ENCODE measurements around the gene MAPKAP1.

Gene MAPKAP1

DNA sequence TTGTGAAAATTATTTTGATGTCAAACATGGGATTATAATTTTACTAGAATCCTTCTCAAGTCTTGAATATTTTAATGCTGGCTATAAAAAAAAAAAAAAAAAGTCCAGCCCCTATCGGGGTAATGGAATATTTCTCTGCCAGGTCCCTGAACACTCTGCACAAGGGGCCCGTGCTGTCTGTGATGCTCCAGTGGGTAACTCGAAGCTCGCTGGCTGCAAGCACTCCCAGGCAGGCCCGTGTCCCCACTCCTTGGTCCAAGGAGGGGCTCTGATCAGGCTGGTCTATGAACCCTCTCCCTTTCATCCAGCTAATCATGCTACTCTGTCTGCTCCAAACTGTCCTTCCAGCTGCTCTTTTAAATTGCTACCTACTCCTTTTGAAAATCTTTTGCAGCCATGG, 264.6 kb downstream of the MAPKAP1 start:
- no peak for DNase-seq

DNA sequence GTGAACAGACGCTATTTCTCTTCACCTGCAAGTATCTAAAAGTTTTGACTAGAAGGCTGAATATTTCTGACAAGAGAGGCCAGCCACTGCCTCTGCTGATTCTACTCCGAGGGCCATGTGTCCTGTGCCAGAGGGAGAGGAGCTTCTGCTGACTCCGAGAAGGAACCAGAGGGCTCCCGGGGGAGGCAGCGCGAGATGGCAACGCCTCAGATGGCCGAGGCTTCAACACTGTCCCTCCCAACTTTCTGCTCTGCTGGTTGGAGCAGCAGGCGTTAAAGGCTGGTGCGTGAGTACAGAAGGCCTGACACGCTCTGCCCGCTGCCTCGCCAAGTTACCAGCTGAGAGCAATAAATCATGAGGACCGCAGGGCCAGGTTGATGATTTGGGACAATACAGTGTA, 266.6 kb downstream of the MAPKAP1 start:
- DNase-seq, result no peak

DNA sequence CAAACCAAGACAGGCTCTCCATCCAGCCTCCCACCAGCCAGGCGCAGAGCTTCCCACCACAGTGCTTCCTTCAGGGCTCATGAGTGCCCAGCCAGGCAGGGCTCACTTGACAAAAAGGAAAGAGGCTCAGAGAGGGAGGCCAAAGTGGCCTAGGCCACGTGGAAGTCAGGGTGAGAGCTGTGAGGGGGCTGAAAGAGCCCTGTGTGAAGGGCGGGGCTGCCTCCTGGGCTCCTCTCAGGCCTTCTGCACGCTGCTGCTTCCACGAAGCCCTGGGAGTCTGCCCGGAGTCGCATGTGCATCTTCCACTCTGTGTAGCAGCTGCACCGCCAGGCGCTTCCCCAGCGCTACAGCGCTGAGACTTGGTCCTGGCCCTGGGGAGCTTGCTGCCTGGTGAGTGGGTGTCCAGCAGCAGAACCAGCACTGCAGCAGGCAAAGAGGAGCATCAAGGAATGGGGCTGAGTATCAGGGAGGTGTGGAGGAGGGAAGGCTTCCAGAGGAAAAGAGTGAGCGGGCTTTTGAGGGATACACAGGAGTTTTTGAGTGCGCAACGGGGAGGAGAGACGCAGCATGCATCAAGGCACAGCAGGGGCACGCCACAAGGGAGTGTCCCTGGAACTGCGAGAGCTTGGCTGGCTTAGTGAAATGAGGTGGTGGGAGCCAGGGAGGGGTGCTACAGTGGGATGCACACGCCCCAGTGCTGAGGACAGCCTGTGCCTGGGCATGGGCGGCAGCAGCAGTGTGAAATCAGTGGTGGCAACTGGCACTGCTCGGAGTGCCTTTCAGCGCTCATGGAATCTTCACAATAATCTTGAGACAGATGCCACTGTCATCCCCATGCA, 267.4 kb downstream of the MAPKAP1 start:
- DNase-seq, result no peak

DNA sequence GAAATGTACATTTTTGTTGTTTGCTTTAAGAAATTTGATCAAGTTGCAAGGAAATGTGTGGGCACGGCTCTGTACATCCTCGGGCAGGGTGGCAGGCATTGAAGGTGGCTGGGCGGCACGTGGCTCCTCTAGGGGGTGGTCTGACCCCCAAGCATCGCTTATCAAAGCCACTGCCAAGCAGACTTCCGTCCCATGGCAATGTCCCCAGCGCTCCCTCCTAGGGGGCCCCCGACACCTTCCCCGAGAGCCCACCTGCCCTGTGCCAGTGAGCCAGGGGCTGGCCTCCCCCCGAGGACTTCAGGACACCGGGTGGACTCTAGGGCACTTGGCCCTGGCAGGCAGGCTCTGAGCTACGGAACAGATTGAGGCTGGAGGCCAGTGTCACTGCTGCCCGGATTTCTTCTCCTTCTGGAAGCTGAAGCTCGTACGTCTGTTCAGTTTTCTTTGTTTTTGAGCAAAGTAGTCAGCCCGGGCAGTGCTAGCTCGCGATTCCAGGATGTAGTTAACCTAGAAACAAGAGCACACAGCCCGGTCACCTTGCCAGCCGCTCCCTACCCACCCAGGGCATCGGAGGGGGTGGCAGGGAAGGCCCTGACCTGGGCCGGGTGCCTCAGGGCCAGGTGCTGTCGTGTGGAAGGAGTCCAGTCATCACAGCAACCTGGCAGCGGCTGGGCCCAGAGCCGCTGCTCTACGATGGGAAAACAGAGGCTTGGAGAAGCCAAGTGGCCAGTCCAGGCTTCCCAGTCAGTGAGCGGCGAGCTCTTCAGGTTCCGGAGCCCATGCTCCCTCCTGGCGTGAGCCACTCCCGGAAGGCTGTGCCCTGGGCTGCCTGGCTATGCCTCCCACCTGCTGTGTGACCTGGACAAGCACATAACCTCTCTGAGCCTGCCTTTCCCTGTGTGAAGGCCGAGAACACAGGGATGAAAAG, 268.2 kb downstream of the MAPKAP1 start:
- no peak for DNase-seq

DNA sequence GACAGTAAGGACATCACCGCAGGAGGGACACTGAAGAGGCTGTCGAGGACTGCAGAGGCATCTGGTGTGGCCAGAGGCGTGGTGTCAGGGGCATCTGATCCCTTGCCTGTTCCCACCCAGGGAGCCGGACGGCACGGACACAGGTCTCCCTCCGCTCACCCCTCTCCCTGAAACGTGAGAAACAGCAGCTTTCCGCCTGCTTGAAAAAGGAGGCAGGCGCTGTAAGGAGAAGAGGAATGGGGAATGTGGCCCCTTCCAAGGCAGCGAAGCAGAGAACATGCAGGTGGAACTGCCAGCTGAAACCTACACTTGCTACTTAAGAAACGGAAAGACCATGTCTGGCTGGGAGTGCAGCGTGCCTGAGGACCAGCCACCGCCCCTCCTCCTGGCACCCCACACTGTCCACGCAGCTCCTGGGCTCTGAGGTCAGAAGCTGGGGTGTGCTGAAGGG, 269.2 kb downstream of the MAPKAP1 start:
- DNase-seq, result no peak

DNA sequence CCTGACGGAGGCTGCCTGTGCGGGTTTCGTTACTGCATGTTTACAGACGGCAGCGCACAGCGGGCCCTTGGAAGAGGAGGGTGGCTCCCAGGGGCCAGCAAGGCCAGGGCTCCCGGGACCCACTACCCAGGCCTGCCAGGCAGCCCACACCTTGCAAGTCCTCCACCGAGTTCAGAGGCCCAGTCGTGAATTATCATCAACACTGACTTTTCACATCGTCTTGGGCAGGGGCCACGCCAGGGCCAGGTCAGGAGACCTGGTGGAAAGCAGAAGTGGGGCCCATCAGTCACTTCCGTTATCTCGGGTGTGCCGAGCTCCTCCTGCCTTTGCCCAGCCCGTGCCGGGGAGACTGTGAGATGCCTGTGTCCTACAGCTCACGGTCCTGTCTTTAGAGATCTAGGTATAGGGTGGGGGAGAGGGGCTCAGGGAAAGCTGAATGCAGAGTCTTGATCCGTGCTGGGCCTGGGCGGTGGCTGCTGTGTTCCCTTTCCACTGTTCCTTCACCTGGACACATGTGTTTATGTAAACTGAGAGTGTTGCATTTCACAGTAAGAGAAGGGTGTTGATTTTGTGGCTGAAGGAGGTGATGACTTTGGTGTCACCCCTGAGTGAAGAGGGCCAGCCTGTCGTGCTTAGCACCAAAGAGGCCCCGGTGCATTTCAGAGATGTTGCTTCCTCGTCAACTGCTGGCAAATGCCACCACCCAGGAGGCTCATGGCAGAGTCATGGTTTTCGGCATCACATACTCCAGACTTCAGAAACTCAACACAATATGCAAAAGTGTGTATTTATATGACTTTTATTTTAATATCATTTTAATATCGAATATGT, 270.2 kb downstream of the MAPKAP1 start:
- DNase-seq, result no peak

DNA sequence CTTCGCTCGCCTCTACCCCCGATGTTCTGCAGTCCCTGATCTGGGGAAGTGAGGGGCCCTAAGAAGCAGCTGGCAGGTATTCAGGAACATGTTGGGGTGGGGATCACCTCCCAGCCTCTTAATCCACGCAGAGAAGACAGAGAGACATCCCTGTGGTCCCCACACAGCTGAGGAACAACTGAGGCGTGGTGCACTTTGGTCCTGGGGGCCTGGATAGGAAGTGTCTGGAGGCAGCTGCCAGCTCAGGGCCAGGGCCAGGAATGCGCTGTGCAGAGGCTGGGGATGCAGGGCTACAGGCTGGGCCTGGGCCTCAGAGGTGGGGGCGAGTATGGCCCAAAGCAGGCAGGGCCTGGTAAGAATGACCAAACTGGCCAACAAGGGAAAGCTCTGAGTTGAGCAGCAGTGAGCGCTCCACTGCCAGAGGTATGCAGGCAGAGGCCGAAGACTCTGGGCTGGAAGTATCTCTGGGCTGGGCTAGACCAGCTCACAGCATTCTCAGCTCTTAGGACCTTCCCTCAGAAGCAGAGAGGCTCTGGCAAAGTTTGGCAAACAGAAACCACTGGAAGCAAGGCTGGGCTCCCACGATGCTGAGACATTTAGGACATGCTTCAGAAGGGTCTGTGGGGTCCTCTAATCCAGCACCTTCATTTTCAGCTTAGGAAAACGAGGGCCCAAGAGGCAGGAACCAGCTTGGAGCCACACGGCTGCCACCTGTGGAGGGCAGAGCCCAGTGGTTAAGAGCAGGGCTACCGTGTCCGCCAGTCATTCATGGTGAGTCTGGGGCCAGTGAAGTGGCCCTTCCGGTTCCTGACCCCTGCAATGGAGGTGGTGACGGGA, 271.0 kb downstream of the MAPKAP1 start:
- no peak for DNase-seq

DNA sequence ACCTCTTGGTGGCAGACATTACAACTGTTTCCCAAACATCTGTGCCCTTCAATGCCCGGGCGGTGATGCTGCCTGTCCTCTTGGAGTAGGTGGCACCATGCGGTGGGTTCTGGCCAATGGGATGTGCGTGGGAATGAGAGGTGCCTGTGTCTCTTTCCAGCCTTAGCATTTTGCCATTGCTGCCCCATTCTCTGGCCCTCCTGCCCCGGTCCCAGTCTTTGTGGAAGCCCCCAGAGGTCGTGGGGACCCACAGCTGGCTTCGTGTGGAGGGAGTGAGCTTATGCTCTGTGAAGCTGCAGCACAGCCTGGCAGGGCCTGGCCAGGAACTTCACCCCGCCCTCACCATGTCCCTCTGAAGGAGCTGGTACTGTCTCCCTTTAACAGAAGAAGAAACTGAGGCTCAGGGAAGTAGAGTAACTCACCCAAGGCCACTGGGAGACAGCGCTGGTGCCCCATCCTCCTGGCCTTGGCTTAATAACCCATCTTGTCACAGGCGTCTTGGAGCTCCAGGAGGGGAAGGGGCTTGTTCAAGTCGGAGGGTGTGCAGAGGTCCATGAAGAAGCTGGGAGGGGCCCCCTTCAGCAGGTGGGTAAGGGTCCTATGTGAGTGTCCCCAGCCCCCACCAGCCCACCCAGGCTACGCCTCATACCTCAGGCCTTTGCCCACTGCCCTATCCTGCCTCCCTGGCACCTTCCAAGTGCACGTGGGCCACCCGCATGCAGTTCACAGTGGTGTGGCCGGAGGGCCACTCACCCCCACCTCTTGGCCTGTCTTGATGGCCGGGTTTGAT, 271.8 kb downstream of the MAPKAP1 start:
- DNase-seq, result no peak

DNA sequence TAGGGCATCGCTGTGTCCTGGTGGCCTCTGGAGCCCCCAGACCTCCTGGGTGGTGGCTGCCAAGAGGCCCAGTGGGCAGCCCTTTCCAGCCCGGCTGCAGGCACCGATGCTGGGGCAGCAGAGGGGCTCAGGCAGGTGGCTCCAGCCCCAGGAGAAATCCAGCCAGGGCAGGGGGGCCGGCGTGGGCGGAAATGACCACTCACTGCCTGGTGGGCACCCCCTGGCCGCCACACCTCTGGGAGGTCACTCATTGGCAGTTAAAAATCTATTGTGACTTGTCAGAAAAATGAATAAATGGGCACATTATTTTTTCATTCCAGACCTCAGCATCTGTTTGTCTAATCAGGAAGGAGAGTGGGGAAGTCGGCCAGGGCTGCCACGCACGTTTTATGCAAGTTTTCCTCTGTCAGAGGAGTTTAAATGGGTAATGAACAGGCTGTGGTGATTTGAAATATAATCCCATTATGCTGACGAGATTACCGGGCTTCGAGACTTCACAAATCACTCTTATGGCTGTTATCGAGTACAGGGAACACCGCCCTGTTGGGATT, 273.5 kb downstream of the MAPKAP1 start:
- no peak for DNase-seq

DNA sequence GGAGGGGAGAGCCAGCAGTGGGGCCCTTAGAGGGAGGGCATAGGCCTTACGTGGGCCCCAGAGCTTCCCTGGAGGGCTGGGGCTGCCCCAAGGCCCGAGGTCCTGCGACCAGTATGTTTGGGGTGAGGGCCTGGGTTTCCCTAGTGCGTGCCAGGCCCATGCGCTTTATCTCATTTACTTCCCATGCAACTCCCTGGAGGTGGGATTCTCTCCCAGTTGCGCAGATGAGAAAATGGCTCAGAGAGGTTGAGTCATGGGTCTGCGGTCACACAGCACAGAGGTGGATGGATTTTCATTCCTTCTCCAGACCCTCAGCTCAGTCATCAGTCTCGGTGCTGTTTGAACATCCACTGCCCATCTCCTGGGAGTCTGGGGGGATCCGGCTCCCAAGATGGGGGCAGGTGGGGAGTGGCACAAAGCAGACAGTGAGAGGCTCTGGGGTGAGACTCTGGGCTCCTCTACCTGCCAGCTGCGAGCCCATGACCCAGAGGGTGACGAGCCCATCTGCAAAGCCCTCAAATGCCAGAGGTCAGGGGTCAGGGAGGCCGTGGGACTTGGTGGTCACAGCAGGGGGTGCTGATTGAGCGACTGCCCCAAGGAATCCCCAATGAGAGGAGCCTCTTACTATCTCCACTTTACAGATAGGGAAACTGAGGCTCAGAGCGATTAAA, 274.2 kb downstream of the MAPKAP1 start:
- no peak for DNase-seq

DNA sequence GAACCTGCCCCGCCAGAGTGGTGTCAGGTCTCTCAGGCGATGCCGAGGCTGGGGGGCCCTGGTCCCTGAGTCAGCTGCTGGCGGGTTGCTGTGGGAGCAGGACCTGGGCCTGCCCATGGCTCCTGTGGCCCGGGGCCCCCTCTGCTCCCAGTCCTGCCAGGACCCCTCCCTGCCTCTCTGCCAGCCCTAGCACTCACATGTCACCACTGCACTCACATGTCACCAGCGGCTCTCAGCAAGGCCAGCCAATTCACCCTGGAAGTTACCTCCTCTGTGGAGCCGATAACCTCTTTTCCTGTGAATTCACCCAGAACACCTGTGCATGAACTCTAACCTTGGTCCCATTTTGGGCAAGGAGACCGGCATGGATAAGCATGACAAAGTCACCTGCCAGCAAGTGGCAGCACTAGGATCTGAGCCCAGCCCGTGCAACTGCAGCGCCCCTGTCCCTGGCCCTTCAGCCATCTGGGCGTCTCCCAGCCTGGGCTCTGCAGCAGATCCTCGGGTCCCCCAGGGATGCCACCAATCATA, 275.2 kb downstream of the MAPKAP1 start:
- no peak for DNase-seq

DNA sequence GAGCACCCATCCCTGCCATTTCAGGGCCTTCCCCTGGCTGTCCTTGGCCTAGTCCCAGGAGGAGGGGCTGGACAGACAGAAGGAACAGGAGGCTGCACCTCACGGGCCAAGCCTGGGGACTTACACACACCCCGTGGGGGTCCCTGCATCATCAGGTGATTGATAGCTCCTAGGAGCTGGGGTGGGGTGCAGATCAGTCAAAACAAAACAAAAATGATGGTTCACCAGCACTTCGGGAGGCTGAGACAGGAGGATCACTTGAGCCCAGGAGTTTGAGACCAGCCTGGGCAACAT, 276.0 kb downstream of the MAPKAP1 start:
- DNase-seq, result no peak

DNA sequence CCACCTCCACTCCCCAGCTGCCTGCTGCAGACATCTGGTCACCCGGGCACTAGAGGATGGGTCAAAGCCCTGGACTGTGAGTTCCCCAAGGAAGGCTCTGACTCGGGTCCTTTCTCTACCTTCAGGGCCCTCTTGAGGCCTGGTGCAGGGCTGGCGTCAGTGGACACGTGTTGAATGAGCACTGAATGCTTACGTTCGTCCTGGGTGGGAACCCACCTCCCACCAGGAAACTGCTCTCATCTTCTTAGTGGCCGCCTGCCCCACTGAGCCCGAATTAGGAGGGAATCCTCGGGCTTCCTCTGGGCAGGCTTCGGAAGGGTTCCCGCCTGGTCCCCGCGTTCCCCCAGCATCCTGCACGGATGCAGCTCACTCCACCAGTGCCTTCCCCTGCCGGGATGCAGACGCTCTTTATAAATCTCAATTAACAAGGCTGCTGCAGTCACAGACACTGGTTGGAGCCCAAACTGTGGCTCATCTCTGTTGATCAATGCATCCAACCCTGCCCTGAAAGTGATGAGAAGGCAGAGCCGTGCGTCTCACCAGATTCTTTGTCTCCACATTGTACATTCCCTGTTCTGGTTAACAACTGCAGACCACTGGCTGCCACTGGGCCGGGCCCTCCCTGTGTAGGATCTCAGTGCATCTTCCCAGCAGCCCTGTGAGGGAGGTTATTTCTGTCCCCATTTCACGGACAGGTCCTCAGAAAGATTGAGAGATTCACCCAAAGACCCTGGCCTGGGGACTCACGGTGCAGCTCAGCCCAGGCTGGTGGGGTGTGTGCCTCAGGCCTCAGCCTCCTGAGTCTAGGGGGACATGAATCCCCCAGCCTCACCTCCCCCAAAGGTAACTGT, 276.6 kb downstream of the MAPKAP1 start:
- DNase-seq, result no peak

DNA sequence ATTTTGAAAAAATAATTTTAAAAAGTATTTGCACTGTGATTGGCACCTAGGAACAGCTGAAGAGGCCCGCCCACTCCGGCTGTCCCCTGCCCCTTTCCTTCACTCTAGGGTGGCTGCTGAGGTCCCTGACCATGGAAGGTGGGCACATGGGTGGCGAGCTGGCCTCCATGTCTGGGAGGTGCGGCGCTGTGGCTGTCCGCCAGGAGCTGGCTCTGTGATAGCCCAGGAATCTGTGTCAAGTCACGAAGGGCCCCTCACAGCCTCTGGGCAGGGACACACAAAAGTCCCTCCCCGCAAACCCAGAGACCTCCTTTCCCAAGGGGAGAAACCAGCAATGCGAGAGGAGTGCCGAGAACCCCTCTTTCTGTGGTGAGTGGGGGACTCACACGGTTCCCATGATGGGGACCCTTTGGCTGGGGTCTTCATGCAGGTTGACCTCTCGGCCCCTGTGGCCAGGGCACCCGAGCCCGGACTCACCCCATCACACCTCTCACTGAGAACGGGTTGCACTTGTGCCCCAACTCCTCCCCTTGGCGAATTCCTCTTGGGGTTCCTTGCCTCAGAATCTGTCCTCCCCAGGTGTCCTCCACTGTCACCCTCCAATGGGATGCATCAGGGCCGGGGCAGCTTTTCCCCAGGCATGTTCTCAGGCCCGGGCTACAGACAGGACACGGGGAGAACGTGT, 277.4 kb downstream of the MAPKAP1 start:
- no peak for DNase-seq

DNA sequence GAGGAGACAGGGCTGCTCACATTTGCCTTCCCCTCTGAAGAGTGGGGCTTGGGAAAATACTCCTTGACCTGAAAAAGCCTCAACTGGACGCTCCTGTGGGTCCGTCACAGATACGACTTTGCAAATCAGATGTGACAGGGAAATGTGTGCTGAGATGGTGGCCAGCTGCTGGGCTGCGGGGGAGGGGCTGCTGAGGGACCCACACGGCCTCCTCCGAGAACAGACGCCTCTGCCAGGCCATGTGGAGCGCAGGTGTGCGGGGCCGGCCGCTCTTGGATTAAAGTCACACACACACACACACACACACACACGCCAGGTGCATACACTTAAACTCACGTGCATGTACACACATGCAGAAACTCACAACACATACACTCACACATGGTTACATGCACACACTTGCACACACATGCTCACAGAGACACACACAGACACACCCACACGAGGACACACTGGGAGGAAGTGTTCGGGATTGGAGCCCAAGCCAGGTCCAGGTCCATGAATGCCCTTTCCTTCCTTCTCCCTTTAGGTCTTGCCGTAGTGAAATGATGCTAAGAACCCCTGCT, 278.0 kb downstream of the MAPKAP1 start:
- no peak for DNase-seq

DNA sequence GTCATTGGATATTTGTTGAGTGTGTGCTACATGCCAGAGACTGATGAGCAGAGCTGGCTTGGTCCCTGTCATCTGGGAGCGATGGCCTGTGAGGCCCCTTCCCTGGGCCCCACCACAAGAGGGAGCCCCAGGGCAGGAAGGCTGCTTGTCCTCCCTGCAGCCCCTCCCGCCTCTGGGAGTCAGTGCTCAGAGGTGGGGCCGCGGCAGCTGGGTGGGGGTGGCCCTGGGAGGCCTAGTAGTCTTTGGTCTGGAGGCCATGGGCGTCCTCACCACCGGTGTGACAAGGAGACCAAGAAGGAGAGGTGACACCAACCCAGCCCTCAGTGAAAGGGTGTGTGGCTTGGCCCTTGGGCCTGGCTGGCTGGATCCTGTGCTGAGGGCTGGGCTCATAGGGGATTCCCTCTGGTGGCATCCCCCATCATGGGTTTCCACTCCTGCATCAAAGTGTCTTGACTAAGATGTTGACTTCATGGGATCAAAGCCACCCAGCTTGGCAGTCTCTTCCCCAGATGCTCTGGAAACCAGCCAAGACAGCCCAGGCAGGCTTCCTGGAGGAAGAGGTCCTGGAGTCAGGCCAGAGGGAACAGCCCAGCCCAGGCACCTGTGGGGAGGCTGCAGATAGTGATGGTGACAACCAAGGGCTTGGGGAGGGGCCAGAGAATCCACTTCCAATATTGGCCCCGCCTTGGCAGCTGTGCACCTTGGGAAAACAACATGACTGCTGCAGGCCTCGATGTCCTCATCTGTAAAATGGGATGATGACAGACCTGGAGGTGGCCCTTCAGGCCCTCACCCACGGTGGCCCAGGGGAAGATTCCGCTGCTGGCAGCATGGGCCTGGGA, 278.7 kb downstream of the MAPKAP1 start:
- DNase-seq, result no peak

DNA sequence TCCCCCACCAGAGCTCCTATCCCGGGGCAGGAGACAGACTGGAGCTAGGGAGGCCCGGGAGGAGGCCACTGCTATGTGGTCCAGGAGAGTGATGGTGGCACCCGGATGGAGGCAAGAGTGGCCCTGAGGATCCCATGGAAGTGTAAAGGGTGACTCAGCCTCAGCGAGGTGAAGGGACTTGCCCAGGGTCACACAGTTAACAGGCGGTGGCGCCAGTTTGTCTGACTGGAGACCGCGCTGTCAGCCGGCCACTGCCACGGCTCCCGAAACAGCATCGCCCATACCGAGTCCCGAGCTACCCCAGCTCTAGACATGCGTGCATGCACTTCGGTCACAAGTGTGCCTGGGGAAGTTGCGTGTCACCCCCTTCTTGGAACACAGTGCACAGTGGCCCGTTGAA, 279.5 kb downstream of the MAPKAP1 start:
- no peak for DNase-seq

All from activated CD4-positive, CD25-positive, alpha-beta regulatory T cell treated with anti-CD3 and anti-CD28 coated beads, Interleukin-2, amount 50 U/mL, for 72 hours (primary cell).